ENCODE results near the gene ASIC3.

ASIC3 gene

GRCh38 chr7:151094675-151095074 is 46.3 kb downstream of the ASIC3 start:
- in situ Hi-C loops (cut with MboI; ENCODE audit: low sequenced_read_pairs, unreplicated experiment), result no loop called here
- no peak for TF ChIP-seq CTCF (IDR thresholded peaks at IDR 0.05; ENCODE audit: borderline replicate concordance, control extremely low read depth, extremely low read depth, insufficient read depth, missing control alignments)
- DNase-seq (ENCODE audit: low spot score), result no peak

GRCh38 chr7:151095123-151095797 is 46.9 kb downstream of the ASIC3 start:
- in situ Hi-C loops (cut with MboI; ENCODE audit: low sequenced_read_pairs, unreplicated experiment), result no loop called here
- no peak for TF ChIP-seq CTCF (IDR thresholded peaks at IDR 0.05; ENCODE audit: borderline replicate concordance, control extremely low read depth, extremely low read depth, insufficient read depth, missing control alignments)
- DNase-seq (ENCODE audit: low spot score), result no peak

- in situ Hi-C loops (cut with MboI; ENCODE audit: low sequenced_read_pairs, unreplicated experiment), result no loop called here
- DNase-seq (ENCODE audit: low spot score), result no peak
Observed at GRCh38 chr7:151095828-151096475, 47.6 kb downstream of the ASIC3 start.

GRCh38 chr7:151099486-151100211 is 51.3 kb downstream of the ASIC3 start:
- no peak for DNase-seq (ENCODE audit: low spot score)
- no peak for TF ChIP-seq CTCF (IDR thresholded peaks at IDR 0.05; ENCODE audit: borderline replicate concordance, control extremely low read depth, extremely low read depth, insufficient read depth, missing control alignments)
- in situ Hi-C loops (cut with MboI; ENCODE audit: low sequenced_read_pairs, unreplicated experiment), result no loop called here

More at GRCh38 chr7:151095828-151096475, 47.6 kb downstream of the ASIC3 start:
- no peak for TF ChIP-seq CTCF (IDR thresholded peaks at IDR 0.05; ENCODE audit: borderline replicate concordance, control extremely low read depth, extremely low read depth, insufficient read depth, missing control alignments)

- TF ChIP-seq CTCF (IDR thresholded peaks at IDR 0.05; ENCODE audit: borderline replicate concordance, control extremely low read depth, extremely low read depth, insufficient read depth, missing control alignments), result no peak
- in situ Hi-C loops (cut with MboI; ENCODE audit: low sequenced_read_pairs, unreplicated experiment), result no loop called here
- no peak for DNase-seq (ENCODE audit: low spot score)
Observed at GRCh38 chr7:151100921-151101320, 52.6 kb downstream of the ASIC3 start.

GRCh38 chr7:151101621-151102396 is 53.5 kb downstream of the ASIC3 start:
- in situ Hi-C loops (cut with MboI; ENCODE audit: low sequenced_read_pairs, unreplicated experiment), result no loop called here

More at GRCh38 chr7:151101621-151102396, 53.5 kb downstream of the ASIC3 start:
- no peak for DNase-seq (ENCODE audit: low spot score)
- no peak for TF ChIP-seq CTCF (IDR thresholded peaks at IDR 0.05; ENCODE audit: borderline replicate concordance, control extremely low read depth, extremely low read depth, insufficient read depth, missing control alignments)

Data from GM13976 (cell line).